ENCODE measurements around the gene G3BP1. TPM values are rescaled to one million over a fixed set of nuclear protein-coding genes. Genes with fewer than 3 reads are reported as not detected.

Gene G3BP1
- total RNA-seq, 1 experiment from 2014 or later: 157 TPM

DNA sequence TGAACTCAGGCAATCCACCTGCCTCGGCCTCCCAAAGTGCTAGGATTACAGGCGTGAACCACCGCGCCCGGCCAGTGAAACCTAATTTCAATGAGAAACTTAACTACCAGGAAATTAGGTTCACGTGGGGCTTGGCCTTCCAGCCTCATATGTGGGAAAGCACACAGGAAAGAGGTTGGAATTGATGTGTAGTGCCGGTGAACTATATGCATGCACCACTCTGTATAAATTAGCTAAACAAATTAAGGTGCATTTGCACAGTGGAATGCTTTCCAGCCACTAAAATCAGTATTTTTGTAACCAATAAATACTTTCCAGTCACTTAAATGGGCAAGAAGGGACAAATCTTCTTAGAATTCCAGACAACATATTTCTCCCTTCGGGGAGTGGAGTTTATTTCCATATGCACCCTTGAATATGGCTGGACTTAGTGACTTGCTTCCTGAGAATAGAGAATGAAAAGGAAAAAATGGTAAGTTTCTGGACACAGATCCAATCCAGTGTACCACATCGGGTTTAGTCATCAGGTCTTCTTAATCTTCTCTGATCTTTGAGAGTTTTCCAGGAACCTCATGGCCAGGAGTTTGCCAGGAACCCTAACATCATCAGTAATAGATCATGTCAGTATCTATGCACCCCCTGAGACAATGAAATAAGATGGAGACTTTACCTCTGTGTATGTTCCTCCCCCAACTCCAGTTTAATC lies 38.2 kb upstream of the G3BP1 start:
- TF ChIP-seq EZH2phosphoT487 (IDR thresholded peaks at IDR 0.05; ENCODE audit: borderline replicate concordance, low read length): no peak
- no peak for TF ChIP-seq EZH2 (IDR thresholded peaks at IDR 0.05; ENCODE audit: low read length, unreplicated experiment)
- TF ChIP-seq, protein P1, sequence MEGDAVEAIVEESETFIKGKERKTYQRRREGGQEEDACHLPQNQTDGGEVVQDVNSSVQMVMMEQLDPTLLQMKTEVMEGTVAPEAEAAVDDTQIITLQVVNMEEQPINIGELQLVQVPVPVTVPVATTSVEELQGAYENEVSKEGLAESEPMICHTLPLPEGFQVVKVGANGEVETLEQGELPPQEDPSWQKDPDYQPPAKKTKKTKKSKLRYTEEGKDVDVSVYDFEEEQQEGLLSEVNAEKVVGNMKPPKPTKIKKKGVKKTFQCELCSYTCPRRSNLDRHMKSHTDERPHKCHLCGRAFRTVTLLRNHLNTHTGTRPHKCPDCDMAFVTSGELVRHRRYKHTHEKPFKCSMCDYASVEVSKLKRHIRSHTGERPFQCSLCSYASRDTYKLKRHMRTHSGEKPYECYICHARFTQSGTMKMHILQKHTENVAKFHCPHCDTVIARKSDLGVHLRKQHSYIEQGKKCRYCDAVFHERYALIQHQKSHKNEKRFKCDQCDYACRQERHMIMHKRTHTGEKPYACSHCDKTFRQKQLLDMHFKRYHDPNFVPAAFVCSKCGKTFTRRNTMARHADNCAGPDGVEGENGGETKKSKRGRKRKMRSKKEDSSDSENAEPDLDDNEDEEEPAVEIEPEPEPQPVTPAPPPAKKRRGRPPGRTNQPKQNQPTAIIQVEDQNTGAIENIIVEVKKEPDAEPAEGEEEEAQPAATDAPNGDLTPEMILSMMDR (conservative IDR thresholded peaks at IDR 0.05; ENCODE audit: low read depth, low read length): no peak
- no peaks in the 10 kb centered on the region for H3K9me3 ChIP-seq (ENCODE audit: low read length)

DNA sequence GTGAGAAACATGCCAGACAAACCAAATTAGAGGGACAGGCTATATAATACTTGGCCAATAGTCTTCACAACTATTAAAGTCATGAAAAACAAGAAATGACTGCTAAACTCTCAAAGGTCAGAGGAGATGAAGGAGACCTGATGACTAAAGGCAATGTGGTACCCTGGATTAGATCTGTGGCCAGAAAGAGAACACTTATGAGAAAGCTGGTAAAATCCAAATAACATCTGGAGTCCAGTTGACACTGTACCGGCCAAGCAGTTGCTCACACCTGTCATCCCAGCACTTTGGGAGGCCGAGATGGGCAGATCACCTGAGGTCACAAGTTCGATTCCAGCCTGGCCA lies 37.7 kb upstream of the G3BP1 start:
- Histone ChIP-seq H3K79me2 (ENCODE audit: low read length) (no peaks in the 10 kb centered on the region), H3K36me3 (ENCODE audit: low read depth, low read length) (no peaks in the 10 kb centered on the region), H2AFZ (ENCODE audit: low read length) (no peak overlapping the region), H3K27ac (ENCODE audit: low read length) (no peak overlapping the region), H3K4me2 (ENCODE audit: low read length) (no peak overlapping the region), H3K27me3 (ENCODE audit: low read length) (no peaks in the 10 kb centered on the region), H4K20me1 (ENCODE audit: low read length) (no peaks in the 10 kb centered on the region), H3K9me2 (replicated peaks; ENCODE audit: low read length) (no peaks in the 10 kb centered on the region), H3K4me3 (ENCODE audit: low read length) (no peak overlapping the region), H3K9me3 (ENCODE audit: low read length) (no peaks in the 10 kb centered on the region), H3K4me1 (ENCODE audit: insufficient read depth, low read length) (no peaks in the 10 kb centered on the region), H3K9ac (ENCODE audit: low read length) (no peak overlapping the region), H3F3A (ENCODE audit: low read length, unreplicated experiment) (no peaks in the 10 kb centered on the region)
- no peak for DNase-seq
- ChIA-PET CTCF (no interaction called here), POLR2A (ENCODE audit: unreplicated experiment) (no interaction called here)
- no TSS peak for BruUV-seq (replicated peaks)
- TF ChIP-seq EZH2 (IDR thresholded peaks at IDR 0.05; ENCODE audit: low read length, unreplicated experiment) (no peak), EZH2phosphoT487 (IDR thresholded peaks at IDR 0.05; ENCODE audit: borderline replicate concordance, low read length) (no peak)
- TF ChIP-seq, protein P1 (conservative IDR thresholded peaks at IDR 0.05; ENCODE audit: low read depth, low read length): no peak
- intact Hi-C loops (cut with micrococcal nuclease): no loop called here
- ATAC-seq: no peak

More for the DNA sequence above, 38.2 kb upstream of the G3BP1 start:
- no peak overlapping the region for H3K4me2 ChIP-seq (ENCODE audit: low read length)
- no peak for DNase-seq
- BruUV-seq (replicated peaks): no TSS peak
- no peaks in the 10 kb centered on the region for H3K4me1 ChIP-seq (ENCODE audit: insufficient read depth, low read length)
- H3K4me3 ChIP-seq (ENCODE audit: low read length): no peak overlapping the region
- no peaks in the 10 kb centered on the region for H3K27me3 ChIP-seq (ENCODE audit: low read length)
- no peaks in the 10 kb centered on the region for H3F3A ChIP-seq (ENCODE audit: low read length, unreplicated experiment)
- intact Hi-C loops (cut with micrococcal nuclease): no loop called here
- H2AFZ ChIP-seq (ENCODE audit: low read length): no peak overlapping the region
- H3K36me3 ChIP-seq (ENCODE audit: low read depth, low read length): no peaks in the 10 kb centered on the region
- H3K9ac ChIP-seq (ENCODE audit: low read length): no peak overlapping the region
- ChIA-PET POLR2A (ENCODE audit: unreplicated experiment) (no interaction called here), CTCF (no interaction called here)
- no peak overlapping the region for H3K27ac ChIP-seq (ENCODE audit: low read length)
- ATAC-seq: no peak
- no peaks in the 10 kb centered on the region for H4K20me1 ChIP-seq (ENCODE audit: low read length)
- H3K79me2 ChIP-seq (ENCODE audit: low read length): no peaks in the 10 kb centered on the region
- no peaks in the 10 kb centered on the region for H3K9me2 ChIP-seq (replicated peaks; ENCODE audit: low read length)

DNA sequence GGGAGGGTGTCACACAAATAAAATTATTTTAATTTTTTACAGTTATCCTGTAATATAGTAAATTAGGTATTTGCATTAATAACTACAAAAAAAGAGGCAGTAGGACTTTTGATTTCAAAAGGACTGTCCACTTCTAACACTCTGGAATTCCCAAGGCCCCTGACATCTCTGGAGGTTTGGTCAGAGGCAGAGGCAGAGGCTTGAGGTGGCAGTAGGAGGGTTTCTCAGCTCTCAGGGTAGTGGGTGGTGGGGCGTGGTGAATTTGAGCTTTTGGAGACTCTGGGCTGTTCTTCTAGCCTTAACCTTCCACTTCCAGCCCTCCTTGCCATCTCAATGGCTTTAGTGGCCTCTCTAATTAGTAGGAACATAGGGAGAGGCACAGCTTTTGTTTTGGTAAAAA lies 36.1 kb upstream of the G3BP1 start:
- ChIA-PET CTCF (no interaction called here), POLR2A (ENCODE audit: unreplicated experiment) (no interaction called here)
- no peak overlapping the region for H3K27ac ChIP-seq (ENCODE audit: low read length)

More for the DNA sequence above, 36.1 kb upstream of the G3BP1 start:
- Histone ChIP-seq H3F3A (ENCODE audit: low read length, unreplicated experiment) (no peaks in the 10 kb centered on the region), H3K9me3 (ENCODE audit: low read length) (no peaks in the 10 kb centered on the region), H3K79me2 (ENCODE audit: low read length) (no peaks in the 10 kb centered on the region), H3K4me2 (ENCODE audit: low read length) (no peak overlapping the region), H2AFZ (ENCODE audit: low read length) (no peak overlapping the region), H3K27me3 (ENCODE audit: low read length) (no peaks in the 10 kb centered on the region), H3K9me2 (replicated peaks; ENCODE audit: low read length) (no peaks in the 10 kb centered on the region), H3K36me3 (ENCODE audit: low read depth, low read length) (no peaks in the 10 kb centered on the region), H4K20me1 (ENCODE audit: low read length) (no peaks in the 10 kb centered on the region), H3K4me1 (ENCODE audit: insufficient read depth, low read length) (peaks cover 13% of the 10 kb centered on the region), H3K9ac (ENCODE audit: low read length) (no peak overlapping the region), H3K4me3 (ENCODE audit: low read length) (no peak overlapping the region)
- ATAC-seq: no peak
- intact Hi-C loops (cut with micrococcal nuclease): no loop called here
- BruUV-seq (replicated peaks): no TSS peak
- no peak for DNase-seq
- TF ChIP-seq EZH2phosphoT487 (IDR thresholded peaks at IDR 0.05; ENCODE audit: borderline replicate concordance, low read length) (no peak), EZH2 (IDR thresholded peaks at IDR 0.05; ENCODE audit: low read length, unreplicated experiment) (no peak)
- TF ChIP-seq, protein P1 (conservative IDR thresholded peaks at IDR 0.05; ENCODE audit: low read depth, low read length): no peak

All from PC-3 (cell line).